GM18526 (cell line): ENCODE data around the gene ARTN.
A peak's percentile ranks its signal among the peaks of the same experiment; 100 is the strongest.

ENCODE experiments used
- POLR2A ChIP-seq: IDR thresholded peaks from 3 replicates; pipeline ENCODE4 v1.6.1; 2011; ENCODE audit not compliant: insufficient read length; ENCODE audit errors: extremely low read depth

ARTN gene

GRCh38 chr1:43971336-43971980 lies 37.9 kb downstream of the ARTN start:
- no peak for TF ChIP-seq POLR2A

GRCh38 chr1:43973981-43974442 lies 40.4 kb downstream of the ARTN start:
- TF ChIP-seq POLR2A: no peak

- TF ChIP-seq POLR2A: peak; percentile 69
These were observed 41.0 kb downstream of the ARTN start, which contains the start of gene ATP6V0B for GRCh38 chr1:43974443-43975248. Gene ATP6V0B (plus strand): TSS chr1:43974960. CDS start chr1:43975041, 81 bp downstream.

- no peak for TF ChIP-seq POLR2A
These were observed 41.8 kb downstream of the ARTN start for GRCh38 chr1:43975249-43975961.

GRCh38 chr1:43976045-43976444 lies 42.4 kb downstream of the ARTN start:
- no peak for TF ChIP-seq POLR2A

- no peak for TF ChIP-seq POLR2A
These were observed 43.3 kb downstream of the ARTN start for GRCh38 chr1:43976890-43977289.

- no peak for TF ChIP-seq POLR2A
These were observed 44.0 kb downstream of the ARTN start for GRCh38 chr1:43977376-43978263.

GRCh38 chr1:43978264-43978550 lies 44.6 kb downstream of the ARTN start:
- no peak for TF ChIP-seq POLR2A

GRCh38 chr1:43978551-43979260 lies 45.1 kb downstream of the ARTN start, which contains the start of gene B4GALT2:
Gene B4GALT2 (plus strand): TSS chr1:43979210. CDS start chr1:43981161, 1,951 bp downstream.
- TF ChIP-seq POLR2A: peak; percentile 24

- no peak for TF ChIP-seq POLR2A
These were observed 45.6 kb downstream of the ARTN start for GRCh38 chr1:43979261-43979527.

GRCh38 chr1:43979528-43980254 lies 46.1 kb downstream of the ARTN start:
- no peak for TF ChIP-seq POLR2A

- no peak for TF ChIP-seq POLR2A
These were observed 46.9 kb downstream of the ARTN start for GRCh38 chr1:43980255-43981134.

- no peak for TF ChIP-seq POLR2A
These were observed 47.5 kb downstream of the ARTN start for GRCh38 chr1:43981135-43981491.
